ENCODE results near the gene BRDT.

GRCh38 chr1:91924146-91924545, 25.1 kb upstream of the BRDT start:
- TF ChIP-seq, protein P1, sequence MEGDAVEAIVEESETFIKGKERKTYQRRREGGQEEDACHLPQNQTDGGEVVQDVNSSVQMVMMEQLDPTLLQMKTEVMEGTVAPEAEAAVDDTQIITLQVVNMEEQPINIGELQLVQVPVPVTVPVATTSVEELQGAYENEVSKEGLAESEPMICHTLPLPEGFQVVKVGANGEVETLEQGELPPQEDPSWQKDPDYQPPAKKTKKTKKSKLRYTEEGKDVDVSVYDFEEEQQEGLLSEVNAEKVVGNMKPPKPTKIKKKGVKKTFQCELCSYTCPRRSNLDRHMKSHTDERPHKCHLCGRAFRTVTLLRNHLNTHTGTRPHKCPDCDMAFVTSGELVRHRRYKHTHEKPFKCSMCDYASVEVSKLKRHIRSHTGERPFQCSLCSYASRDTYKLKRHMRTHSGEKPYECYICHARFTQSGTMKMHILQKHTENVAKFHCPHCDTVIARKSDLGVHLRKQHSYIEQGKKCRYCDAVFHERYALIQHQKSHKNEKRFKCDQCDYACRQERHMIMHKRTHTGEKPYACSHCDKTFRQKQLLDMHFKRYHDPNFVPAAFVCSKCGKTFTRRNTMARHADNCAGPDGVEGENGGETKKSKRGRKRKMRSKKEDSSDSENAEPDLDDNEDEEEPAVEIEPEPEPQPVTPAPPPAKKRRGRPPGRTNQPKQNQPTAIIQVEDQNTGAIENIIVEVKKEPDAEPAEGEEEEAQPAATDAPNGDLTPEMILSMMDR (IDR thresholded peaks at IDR 0.05), result no peak
- TF ChIP-seq EP300 (IDR thresholded peaks at IDR 0.05), result no peak
